ENCODE results near the gene IFITM10. TPM values are rescaled to one million over a fixed set of nuclear protein-coding genes. Genes with fewer than 3 reads are reported as not detected.

Gene IFITM10
- total and polyA plus RNA-seq, 2 experiments from 2014 or later: 0.89 to 1.4 TPM

DNA sequence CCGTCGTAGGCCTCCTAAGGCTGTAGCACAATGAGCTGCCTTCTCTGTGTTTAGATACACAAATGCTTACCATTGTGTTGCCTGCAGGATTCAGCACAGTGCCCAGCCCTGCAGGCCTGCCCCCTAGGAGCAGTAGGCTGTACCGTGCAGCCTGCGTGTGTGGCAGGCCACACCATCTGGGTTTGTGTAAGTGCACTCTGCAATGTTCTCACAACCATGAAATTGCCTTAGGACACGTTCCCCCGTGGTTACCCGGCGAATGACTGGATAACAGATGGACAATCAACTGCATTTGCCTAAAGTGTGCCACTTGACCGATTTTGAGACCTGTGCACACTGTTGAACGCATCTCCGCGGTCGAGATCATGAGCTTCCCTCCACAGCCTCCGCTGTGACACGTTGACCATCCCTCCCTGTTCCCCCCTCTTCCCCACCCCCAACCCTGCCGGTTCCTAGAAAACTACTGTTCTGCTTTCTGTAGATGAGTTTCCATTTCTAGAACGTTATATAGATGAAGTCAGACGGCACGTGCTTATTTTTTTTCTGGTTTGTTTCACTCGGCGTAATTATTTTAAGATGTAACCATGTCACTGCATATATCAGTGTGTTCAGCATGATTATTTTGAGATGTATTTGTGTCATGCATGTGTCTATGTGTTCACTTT is 35.5 kb upstream of the IFITM10 start:
- WGBS (ENCODE audit: low lambda C conversion rate, missing lambda C conversion rate): 85% methylated on average over 21 of the region's 21 CpGs
- TF ChIP-seq EZH2phosphoT487 (IDR thresholded peaks at IDR 0.05; ENCODE audit: low read depth, severe bottlenecking, unreplicated experiment) (no peak), EZH2 (IDR thresholded peaks at IDR 0.05; ENCODE audit: borderline replicate concordance) (no peak)
- TF ChIP-seq, protein P1, sequence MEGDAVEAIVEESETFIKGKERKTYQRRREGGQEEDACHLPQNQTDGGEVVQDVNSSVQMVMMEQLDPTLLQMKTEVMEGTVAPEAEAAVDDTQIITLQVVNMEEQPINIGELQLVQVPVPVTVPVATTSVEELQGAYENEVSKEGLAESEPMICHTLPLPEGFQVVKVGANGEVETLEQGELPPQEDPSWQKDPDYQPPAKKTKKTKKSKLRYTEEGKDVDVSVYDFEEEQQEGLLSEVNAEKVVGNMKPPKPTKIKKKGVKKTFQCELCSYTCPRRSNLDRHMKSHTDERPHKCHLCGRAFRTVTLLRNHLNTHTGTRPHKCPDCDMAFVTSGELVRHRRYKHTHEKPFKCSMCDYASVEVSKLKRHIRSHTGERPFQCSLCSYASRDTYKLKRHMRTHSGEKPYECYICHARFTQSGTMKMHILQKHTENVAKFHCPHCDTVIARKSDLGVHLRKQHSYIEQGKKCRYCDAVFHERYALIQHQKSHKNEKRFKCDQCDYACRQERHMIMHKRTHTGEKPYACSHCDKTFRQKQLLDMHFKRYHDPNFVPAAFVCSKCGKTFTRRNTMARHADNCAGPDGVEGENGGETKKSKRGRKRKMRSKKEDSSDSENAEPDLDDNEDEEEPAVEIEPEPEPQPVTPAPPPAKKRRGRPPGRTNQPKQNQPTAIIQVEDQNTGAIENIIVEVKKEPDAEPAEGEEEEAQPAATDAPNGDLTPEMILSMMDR (IDR thresholded peaks at IDR 0.05; ENCODE audit: poor library complexity): no peak
- Histone ChIP-seq H3K9me2 (replicated peaks; ENCODE audit: insufficient read depth) (no peaks in the 10 kb centered on the region), H4K20me1 (ENCODE audit: insufficient read depth, poor library complexity, severe bottlenecking) (no peaks in the 10 kb centered on the region), H3K79me2 (no peaks in the 10 kb centered on the region), H3K36me3 (replicated peaks; ENCODE audit: insufficient read depth, low read depth) (no peaks in the 10 kb centered on the region), H2AFZ (no peak overlapping the region), H3K4me3 (no peak overlapping the region), H3K27ac (no peak overlapping the region), H3K4me1 (ENCODE audit: insufficient read depth) (no peaks in the 10 kb centered on the region), H3K9me3 (ENCODE audit: low read depth) (no peaks in the 10 kb centered on the region), H3K27me3 (no peaks in the 10 kb centered on the region), H3K4me2 (no peak overlapping the region)
- no peak for DNase-seq (ENCODE audit: low spot score)

DNA sequence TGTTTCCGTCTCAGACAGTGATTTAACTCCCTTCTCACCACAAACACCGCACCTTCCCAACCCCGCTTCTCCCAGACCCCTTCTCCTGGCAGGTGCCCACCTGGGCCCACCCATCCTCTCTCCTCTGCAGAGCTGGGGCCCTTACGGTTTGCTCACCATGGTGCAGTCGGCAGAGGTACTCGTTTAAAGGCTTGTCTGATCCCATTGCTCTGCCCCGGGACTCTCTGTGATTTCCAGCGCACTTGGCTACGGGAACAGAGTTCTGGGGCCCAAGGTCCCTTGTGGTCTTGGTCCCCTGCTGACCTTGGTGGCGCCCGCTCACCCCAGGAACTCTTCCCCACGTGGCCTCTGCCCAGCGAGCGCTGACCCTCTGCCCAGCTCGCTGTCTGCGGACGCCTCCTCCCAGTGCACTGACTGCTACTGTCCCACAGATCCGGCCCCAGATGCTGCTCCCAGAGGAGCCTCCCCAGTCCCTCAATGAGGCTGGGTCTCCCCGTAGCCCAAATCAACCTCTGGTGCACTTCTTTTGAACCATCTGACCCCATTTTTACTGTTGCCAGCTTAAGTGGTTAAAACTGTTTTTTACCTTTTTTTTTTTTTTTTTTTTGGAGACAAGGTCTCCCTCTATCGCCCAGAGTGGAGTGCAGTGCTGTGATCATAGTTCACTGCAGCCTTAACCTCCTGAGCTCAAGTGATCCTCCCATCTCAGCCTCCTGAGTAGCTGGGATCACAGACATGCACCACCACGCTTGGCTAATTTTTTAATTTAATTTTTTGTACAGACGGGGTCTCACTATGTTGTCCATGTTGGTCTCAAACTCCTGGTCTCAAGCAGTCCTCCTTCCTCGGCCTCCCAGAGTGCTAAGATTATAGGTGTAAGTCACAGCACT is 34.6 kb upstream of the IFITM10 start:
- H4K20me1 ChIP-seq (ENCODE audit: insufficient read depth, poor library complexity, severe bottlenecking): no peaks in the 10 kb centered on the region
- H3K36me3 ChIP-seq (replicated peaks; ENCODE audit: insufficient read depth, low read depth): no peaks in the 10 kb centered on the region
- TF ChIP-seq EZH2phosphoT487 (IDR thresholded peaks at IDR 0.05; ENCODE audit: low read depth, severe bottlenecking, unreplicated experiment): no peak
- TF ChIP-seq, protein P1 (IDR thresholded peaks at IDR 0.05; ENCODE audit: poor library complexity): no peak
- 90% methylated on average over 23 of the region's 23 CpGs for WGBS (ENCODE audit: low lambda C conversion rate, missing lambda C conversion rate)
- H3K4me3 ChIP-seq: no peak overlapping the region
- no peak for DNase-seq (ENCODE audit: low spot score)
- no peaks in the 10 kb centered on the region for H3K9me3 ChIP-seq (ENCODE audit: low read depth)
- H3K4me1 ChIP-seq (ENCODE audit: insufficient read depth): no peaks in the 10 kb centered on the region
- no peak overlapping the region for H3K4me2 ChIP-seq
- no peak overlapping the region for H2AFZ ChIP-seq
- no peak overlapping the region for H3K27ac ChIP-seq
- H3K79me2 ChIP-seq: no peaks in the 10 kb centered on the region
- no peaks in the 10 kb centered on the region for H3K9me2 ChIP-seq (replicated peaks; ENCODE audit: insufficient read depth)
- no peaks in the 10 kb centered on the region for H3K27me3 ChIP-seq

- Histone ChIP-seq H3K36me3 (replicated peaks; ENCODE audit: insufficient read depth, low read depth) (no peaks in the 10 kb centered on the region), H3K4me1 (ENCODE audit: insufficient read depth) (no peaks in the 10 kb centered on the region), H3K9me3 (ENCODE audit: low read depth) (no peaks in the 10 kb centered on the region), H3K79me2 (no peaks in the 10 kb centered on the region), H3K27ac (no peak overlapping the region), H3K4me3 (no peak overlapping the region), H3K9me2 (replicated peaks; ENCODE audit: insufficient read depth) (no peaks in the 10 kb centered on the region), H2AFZ (no peak overlapping the region), H4K20me1 (ENCODE audit: insufficient read depth, poor library complexity, severe bottlenecking) (no peaks in the 10 kb centered on the region), H3K27me3 (no peaks in the 10 kb centered on the region), H3K4me2 (no peak overlapping the region)
- DNase-seq (ENCODE audit: low spot score): no peak
- no peak for TF ChIP-seq EZH2 (IDR thresholded peaks at IDR 0.05; ENCODE audit: borderline replicate concordance)
- TF ChIP-seq, protein P1 (IDR thresholded peaks at IDR 0.05; ENCODE audit: poor library complexity): no peak
- no peak for TF ChIP-seq EZH2phosphoT487 (IDR thresholded peaks at IDR 0.05; ENCODE audit: low read depth, severe bottlenecking, unreplicated experiment)
- WGBS (ENCODE audit: low lambda C conversion rate, missing lambda C conversion rate): 92% methylated on average over 23 of the region's 24 CpGs
Measured at GRCh38 chr11:1783725-1784529, 33.5 kb upstream of the IFITM10 start.
